Astrocyte (in vitro differentiated cells and primary cell): Measurements from ENCODE around the gene TPRKB. TPM values are rescaled to one million over a fixed set of nuclear protein-coding genes. Genes with fewer than 3 reads are reported as not detected.

Experiments
- DNase-seq: peaks from one replicate; pipeline ENCODE4 v3.0.0-alpha.2; 2010; ENCODE audit warnings: low read depth
- FAIRE-seq: peaks from 2 replicates; lab custom pipeline; 2011; peaks lifted over from hg19 to GRCh38; lab: Jason Lieb, UNC
- H2AFZ ChIP-seq: 2 replicates; pipeline ENCODE4 v1.6.0; 2012; ENCODE audit warnings: low read depth, low read length, inconsistent platforms
- H3K27ac ChIP-seq: 2 replicates; pipeline ENCODE4 v1.5.1; 2011; ENCODE audit warnings: low read depth, low read length, inconsistent platforms
- H3K27me3 ChIP-seq: 2 replicates; pipeline ENCODE4 v1.6.0; 2011; ENCODE audit warnings: low read length, inconsistent platforms; ENCODE audit not compliant: insufficient read depth
- H3K36me3 ChIP-seq: 2 replicates; pipeline ENCODE4 v1.5.1; 2011; ENCODE audit warnings: low read length, inconsistent platforms; ENCODE audit not compliant: insufficient read depth
- H3K4me1 ChIP-seq: 2 replicates; pipeline ENCODE4 v1.5.1; 2011; ENCODE audit warnings: low read length, inconsistent platforms; ENCODE audit not compliant: insufficient read depth
- H3K4me2 ChIP-seq: 2 replicates; pipeline ENCODE4 v1.6.0; 2012; ENCODE audit warnings: low read length, inconsistent platforms
- H3K4me3 ChIP-seq: 2 replicates; pipeline ENCODE4 v1.5.1; 2011; ENCODE audit warnings: low read depth, mild to moderate bottlenecking, low read length, inconsistent platforms; ENCODE audit not compliant: insufficient read depth
- H3K79me2 ChIP-seq: 2 replicates; pipeline ENCODE4 v1.6.0; 2012; ENCODE audit warnings: mild to moderate bottlenecking, low read length, inconsistent platforms; ENCODE audit not compliant: insufficient read depth
- H3K9ac ChIP-seq: 2 replicates; pipeline ENCODE4 v1.6.0; 2012; ENCODE audit warnings: mild to moderate bottlenecking, low read length, inconsistent platforms
- H3K9me3 ChIP-seq: 2 replicates; pipeline ENCODE4 v1.5.1; 2012; ENCODE audit warnings: low read depth, mild to moderate bottlenecking, low read length, inconsistent platforms; ENCODE audit not compliant: insufficient read depth
- H4K20me1 ChIP-seq: 2 replicates; pipeline ENCODE4 v1.6.0; 2012; ENCODE audit warnings: low read length, inconsistent platforms; ENCODE audit not compliant: insufficient read depth
- H3K27ac Mint-ChIP-seq: one replicate; pipeline ENCODE4 v1.8.0; 2021; ENCODE audit warnings: mild to moderate bottlenecking, mixed read lengths; ENCODE audit not compliant: unreplicated experiment
- H3K27me3 Mint-ChIP-seq: one replicate; pipeline ENCODE4 v1.8.0; 2021; ENCODE audit warnings: low read depth, mixed read lengths; ENCODE audit not compliant: unreplicated experiment
- H3K36me3 Mint-ChIP-seq: one replicate; pipeline ENCODE4 v1.8.0; 2021; ENCODE audit warnings: low read depth, mixed read lengths; ENCODE audit not compliant: unreplicated experiment
- H3K4me1 Mint-ChIP-seq: one replicate; pipeline ENCODE4 v1.8.0; 2021; ENCODE audit warnings: low read depth, mixed read lengths; ENCODE audit not compliant: unreplicated experiment
- H3K4me3 Mint-ChIP-seq: one replicate; pipeline ENCODE4 v1.8.0; 2021; ENCODE audit warnings: mild to moderate bottlenecking, moderate library complexity, mixed read lengths; ENCODE audit not compliant: unreplicated experiment
- H3K9me3 Mint-ChIP-seq: one replicate; pipeline ENCODE4 v1.8.0; 2021; ENCODE audit warnings: mild to moderate bottlenecking, mixed read lengths; ENCODE audit not compliant: unreplicated experiment
- EZH2 ChIP-seq: IDR thresholded peaks from 2 replicates; pipeline ENCODE4 v1.6.1; 2012; ENCODE audit warnings: mild to moderate bottlenecking, low read length, inconsistent platforms; ENCODE audit not compliant: insufficient read depth
- total RNA-seq: library from RNA; stranded (reverse); gene quantifications from 2 replicates; pipeline ENCODE4 v1.2.1, GENCODE V29; 2021
- TF ChIP-seq, protein P1 (sequence below): IDR thresholded peaks from 2 replicates; pipeline ENCODE4 v1.5.1; 2011; ENCODE audit warnings: low read depth, mild to moderate bottlenecking, inconsistent platforms, low read length, moderate library complexity; ENCODE audit not compliant: insufficient read depth

Gene TPRKB
- total RNA-seq, 1 donor from 2014 or later, result 21.3 TPM

DNA sequence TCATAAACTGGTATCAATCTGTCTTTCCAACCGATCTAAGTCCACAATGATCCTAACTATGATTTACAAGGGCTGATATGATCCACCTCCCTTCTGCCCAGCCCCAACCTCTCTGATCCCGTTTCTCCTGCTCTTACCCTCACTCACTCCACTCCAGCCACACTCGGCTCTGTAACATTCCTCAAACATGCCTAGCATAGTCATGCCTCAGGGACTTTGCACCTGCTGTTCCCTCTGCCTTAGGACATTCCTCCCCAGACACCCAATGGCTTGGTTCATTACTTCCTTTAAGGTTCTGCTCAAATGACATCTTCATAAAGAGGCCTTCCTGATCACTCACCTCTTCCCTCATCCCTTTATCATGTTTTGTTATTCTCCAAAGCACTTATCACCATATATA, 33.6 kb upstream of the TPRKB start:
- Histone ChIP-seq H3K9ac (no peak overlapping the region), H3K79me2 (peaks cover 32% of the 10 kb centered on the region), H3K27ac (no peak overlapping the region), H3K4me2 (no peak overlapping the region), H3K27me3 (no peaks in the 10 kb centered on the region), H4K20me1 (peaks cover 27% of the 10 kb centered on the region), H2AFZ (no peak overlapping the region), H3K36me3 (peaks cover 51% of the 10 kb centered on the region), H3K4me1 (no peaks in the 10 kb centered on the region), H3K4me3 (no peak overlapping the region), H3K9me3 (no peaks in the 10 kb centered on the region)
- TF ChIP-seq, protein P1, sequence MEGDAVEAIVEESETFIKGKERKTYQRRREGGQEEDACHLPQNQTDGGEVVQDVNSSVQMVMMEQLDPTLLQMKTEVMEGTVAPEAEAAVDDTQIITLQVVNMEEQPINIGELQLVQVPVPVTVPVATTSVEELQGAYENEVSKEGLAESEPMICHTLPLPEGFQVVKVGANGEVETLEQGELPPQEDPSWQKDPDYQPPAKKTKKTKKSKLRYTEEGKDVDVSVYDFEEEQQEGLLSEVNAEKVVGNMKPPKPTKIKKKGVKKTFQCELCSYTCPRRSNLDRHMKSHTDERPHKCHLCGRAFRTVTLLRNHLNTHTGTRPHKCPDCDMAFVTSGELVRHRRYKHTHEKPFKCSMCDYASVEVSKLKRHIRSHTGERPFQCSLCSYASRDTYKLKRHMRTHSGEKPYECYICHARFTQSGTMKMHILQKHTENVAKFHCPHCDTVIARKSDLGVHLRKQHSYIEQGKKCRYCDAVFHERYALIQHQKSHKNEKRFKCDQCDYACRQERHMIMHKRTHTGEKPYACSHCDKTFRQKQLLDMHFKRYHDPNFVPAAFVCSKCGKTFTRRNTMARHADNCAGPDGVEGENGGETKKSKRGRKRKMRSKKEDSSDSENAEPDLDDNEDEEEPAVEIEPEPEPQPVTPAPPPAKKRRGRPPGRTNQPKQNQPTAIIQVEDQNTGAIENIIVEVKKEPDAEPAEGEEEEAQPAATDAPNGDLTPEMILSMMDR, result no peak
- no peak for TF ChIP-seq EZH2
- Mint-ChIP-seq H3K4me1 (peaks cover 6% of the 10 kb centered on the region), H3K36me3 (peaks cover 37% of the 10 kb centered on the region), H3K9me3 (no peaks in the 10 kb centered on the region), H3K4me3 (no peak overlapping the region), H3K27ac (no peak overlapping the region), H3K27me3 (no peaks in the 10 kb centered on the region)
- no peak for DNase-seq
- no peak for FAIRE-seq

DNA sequence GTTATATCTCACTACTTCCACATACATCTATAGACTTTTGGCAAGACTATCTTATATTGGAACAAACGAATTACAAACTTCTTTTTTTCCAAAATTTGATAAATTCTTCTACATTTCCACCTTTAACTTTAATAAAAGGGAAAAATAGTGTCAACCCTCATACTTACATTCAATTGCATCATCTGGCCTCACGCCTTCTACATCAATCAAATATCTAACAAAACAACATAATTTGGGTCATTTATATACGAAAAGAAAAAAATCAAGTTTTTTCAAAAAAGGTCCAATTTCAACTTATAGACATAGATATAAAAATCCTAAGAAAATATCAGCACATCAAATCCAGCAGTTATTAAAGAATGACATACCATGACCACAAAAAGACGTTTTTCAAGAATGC, 29.8 kb upstream of the TPRKB start:
- H3K36me3 Mint-ChIP-seq, result peaks cover 25% of the 10 kb centered on the region
- no peak overlapping the region for H2AFZ ChIP-seq
- peaks cover 17% of the 10 kb centered on the region for H3K79me2 ChIP-seq
- H3K9me3 ChIP-seq, result no peaks in the 10 kb centered on the region
- H4K20me1 ChIP-seq, result peaks cover 16% of the 10 kb centered on the region
- peaks cover 46% of the 10 kb centered on the region for H3K36me3 ChIP-seq
- H3K4me1 Mint-ChIP-seq, result peaks cover 4% of the 10 kb centered on the region
- no peaks in the 10 kb centered on the region for H3K9me3 Mint-ChIP-seq
- H3K27me3 ChIP-seq, result no peaks in the 10 kb centered on the region
- TF ChIP-seq, protein P1, result no peak
- TF ChIP-seq EZH2, result no peak
- H3K27ac ChIP-seq, result no peak overlapping the region
- H3K4me1 ChIP-seq, result peaks cover 4% of the 10 kb centered on the region
- H3K27me3 Mint-ChIP-seq, result no peaks in the 10 kb centered on the region
- no peak overlapping the region for H3K4me3 ChIP-seq
- H3K4me2 ChIP-seq, result no peak overlapping the region
- no peak for FAIRE-seq
- H3K4me3 Mint-ChIP-seq, result no peak overlapping the region
- DNase-seq, result no peak
- peak overlapping the region; percentile 5 for H3K27ac Mint-ChIP-seq
- no peak overlapping the region for H3K9ac ChIP-seq

DNA sequence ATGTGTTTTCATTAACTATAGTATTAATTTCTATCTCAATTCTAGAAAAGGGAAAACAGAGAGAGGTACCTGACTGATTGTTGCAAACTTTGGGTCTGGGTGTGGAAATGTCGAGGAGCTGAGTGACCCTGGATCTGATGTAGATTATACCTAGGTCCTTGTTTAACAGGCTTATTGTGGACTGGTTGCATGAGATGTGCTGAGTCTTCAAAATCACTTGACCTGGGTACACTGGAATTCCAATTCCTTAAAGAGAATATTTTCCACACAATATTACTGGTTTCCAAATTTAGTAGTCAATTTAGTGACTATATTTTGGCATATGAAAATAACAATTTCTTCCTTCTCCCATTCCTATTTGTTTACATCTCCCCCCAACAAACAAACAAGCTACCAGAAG, 29.2 kb upstream of the TPRKB start:
- peaks cover 16% of the 10 kb centered on the region for H3K79me2 ChIP-seq
- no peak for TF ChIP-seq EZH2
- TF ChIP-seq, protein P1, result no peak
- H3K9me3 Mint-ChIP-seq, result no peaks in the 10 kb centered on the region
- H4K20me1 ChIP-seq, result peaks cover 16% of the 10 kb centered on the region
- H3K27ac ChIP-seq, result no peak overlapping the region
- H3K27me3 Mint-ChIP-seq, result no peaks in the 10 kb centered on the region
- H3K4me1 Mint-ChIP-seq, result peaks cover 4% of the 10 kb centered on the region
- no peak overlapping the region for H3K4me3 Mint-ChIP-seq
- peaks cover 4% of the 10 kb centered on the region for H3K4me1 ChIP-seq
- H3K27ac Mint-ChIP-seq, result no peak overlapping the region
- no peak overlapping the region for H3K4me2 ChIP-seq
- no peaks in the 10 kb centered on the region for H3K27me3 ChIP-seq
- no peak overlapping the region for H3K9ac ChIP-seq
- FAIRE-seq (no peak), DNase-seq (no peak)
- H3K36me3 ChIP-seq, result peaks cover 48% of the 10 kb centered on the region
- H2AFZ ChIP-seq, result no peak overlapping the region
- no peak overlapping the region for H3K4me3 ChIP-seq
- peaks cover 24% of the 10 kb centered on the region for H3K36me3 Mint-ChIP-seq
- H3K9me3 ChIP-seq, result no peaks in the 10 kb centered on the region
